Naive B cell (primary cell): ENCODE data around the gene TSPAN12. TPM values are rescaled to one million over a fixed set of nuclear protein-coding genes. Genes with fewer than 3 reads are reported as not detected.

Experiments used
- ATAC-seq, 2 donors: fragments of 150-1000 bp; cut with Tn5 transposase; 2 replicates each; pipeline ENCODE4 v1.10.0; 2021; ENCODE audit warnings: low read depth in 2 of 2, mild to moderate bottlenecking in 2 of 2, moderate library complexity in 2 of 2
- DNase-seq: peaks from one replicate; pipeline ENCODE4 v3.0.0; 2022
- H3K27ac Mint-ChIP-seq, 6 donors: one replicate each; pipeline ENCODE4 v1.8.0; 2020 to 2022; ENCODE audit warnings: mild to moderate bottlenecking in 6 of 6, mixed read lengths in 6 of 6, moderate library complexity in 5 of 6, inconsistent platforms in 2 of 6
- H3K27me3 Mint-ChIP-seq, 3 donors: one replicate each; pipeline ENCODE4 v1.8.0; 2021 to 2022; ENCODE audit warnings: mixed read lengths in 3 of 3, mild to moderate bottlenecking in 1 of 3
- H3K36me3 Mint-ChIP-seq, 2 donors: one replicate each; pipeline ENCODE4 v1.8.0; 2020 to 2022; ENCODE audit warnings: mixed read lengths in 2 of 2, inconsistent platforms in 1 of 2, mild to moderate bottlenecking in 1 of 2
- H3K4me1 Mint-ChIP-seq, 3 donors: one replicate each; pipeline ENCODE4 v1.8.0; 2020 to 2022; ENCODE audit warnings: mixed read lengths in 3 of 3, inconsistent platforms in 1 of 3, mild to moderate bottlenecking in 1 of 3, moderate library complexity in 1 of 3
- H3K4me3 Mint-ChIP-seq, 8 donors: one replicate each; pipeline ENCODE4 v1.8.0; 2020 to 2022; ENCODE audit warnings: mild to moderate bottlenecking in 8 of 8, mixed read lengths in 8 of 8, moderate library complexity in 8 of 8, inconsistent platforms in 2 of 8
- H3K9me3 Mint-ChIP-seq, 7 donors: one replicate each; pipeline ENCODE4 v1.8.0; 2020 to 2022; ENCODE audit warnings: mixed read lengths in 7 of 7, mild to moderate bottlenecking in 5 of 7, inconsistent platforms in 2 of 7, moderate library complexity in 1 of 7
- polyA plus RNA-seq, 6 donors: library from polyadenylated mRNA; unstranded; fragments of 300-500 nt; fragmentation: Illumina TruSeq; gene quantifications; one replicate each; pipeline ENCODE4 v1.2.3, GENCODE V29; 2021; ENCODE audit warnings: low read depth in 6 of 6

Gene TSPAN12
- polyA plus RNA-seq, 6 donors from 2014 or later = not detected

DNA sequence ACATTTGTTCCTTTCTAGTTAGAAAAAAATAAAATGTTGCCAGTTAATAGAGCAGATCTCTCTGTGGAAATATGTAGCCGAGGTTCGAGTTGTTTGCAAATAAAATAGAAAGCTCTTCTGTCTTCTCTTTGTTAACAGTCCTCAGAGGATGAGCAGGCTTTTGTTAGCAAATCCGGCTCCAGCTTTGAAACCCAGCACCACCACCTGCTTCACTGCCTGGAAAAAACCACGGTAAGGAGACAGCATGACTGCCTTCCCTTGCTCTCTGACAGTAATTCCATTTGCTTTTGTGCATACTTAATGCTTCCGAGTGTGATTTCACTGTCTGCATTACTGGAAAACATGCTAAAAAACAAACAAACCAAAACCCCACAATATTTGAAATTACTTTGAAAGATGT lies 115.6 kb downstream of the TSPAN12 start:
- DNase-seq = no peak
- no peak overlapping the region for H3K27ac Mint-ChIP-seq
- H3K4me3 Mint-ChIP-seq = no peak overlapping the region

DNA sequence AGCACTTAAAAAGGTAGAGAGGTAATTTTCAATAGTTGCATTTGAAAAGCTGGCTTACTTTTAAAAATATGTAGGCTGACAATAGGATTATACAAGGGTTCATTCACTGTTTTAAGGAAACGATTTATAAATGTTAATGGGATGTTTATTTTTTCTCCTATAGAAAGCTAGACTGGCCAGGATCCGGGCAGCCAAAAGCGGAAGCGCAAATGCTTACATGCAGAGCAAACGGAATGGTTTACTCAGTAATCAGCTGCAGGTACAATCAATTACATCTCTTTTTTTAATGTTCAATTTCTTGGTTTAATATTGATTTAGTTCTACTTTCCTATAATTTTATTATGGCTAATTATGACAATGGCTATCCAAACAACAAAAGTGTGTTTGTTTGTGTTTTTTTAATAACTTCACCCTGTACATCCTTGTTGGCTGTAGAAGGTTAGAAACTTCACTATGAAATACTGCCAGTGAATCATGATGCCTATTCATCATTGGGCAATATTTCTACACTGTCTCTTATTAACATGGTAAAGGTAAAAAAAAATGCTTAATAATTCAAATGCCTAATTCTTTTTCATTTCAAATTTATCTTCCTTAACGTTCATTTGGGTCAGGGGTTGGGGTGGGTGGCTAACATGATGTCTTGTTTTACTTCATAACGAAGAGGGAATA lies 116.4 kb downstream of the TSPAN12 start:
- ATAC-seq = no peak
- H3K27me3 Mint-ChIP-seq = peaks cover 7 to 15% (median 13%) of the 10 kb centered on the region in 3 donors
- no peaks in the 10 kb centered on the region for H3K36me3 Mint-ChIP-seq
- H3K4me1 Mint-ChIP-seq = no peaks in the 10 kb centered on the region
- no peak overlapping the region for H3K4me3 Mint-ChIP-seq
- no peak for DNase-seq
- no peak overlapping the region for H3K27ac Mint-ChIP-seq
- no peaks in the 10 kb centered on the region for H3K9me3 Mint-ChIP-seq

More for the DNA sequence above, 115.6 kb downstream of the TSPAN12 start:
- peaks cover 3 to 13% (median 8%) of the 10 kb centered on the region in 3 donors for H3K27me3 Mint-ChIP-seq
- no peaks in the 10 kb centered on the region for H3K4me1 Mint-ChIP-seq
- no peak for ATAC-seq
- no peaks in the 10 kb centered on the region for H3K9me3 Mint-ChIP-seq
- H3K36me3 Mint-ChIP-seq = no peaks in the 10 kb centered on the region

DNA sequence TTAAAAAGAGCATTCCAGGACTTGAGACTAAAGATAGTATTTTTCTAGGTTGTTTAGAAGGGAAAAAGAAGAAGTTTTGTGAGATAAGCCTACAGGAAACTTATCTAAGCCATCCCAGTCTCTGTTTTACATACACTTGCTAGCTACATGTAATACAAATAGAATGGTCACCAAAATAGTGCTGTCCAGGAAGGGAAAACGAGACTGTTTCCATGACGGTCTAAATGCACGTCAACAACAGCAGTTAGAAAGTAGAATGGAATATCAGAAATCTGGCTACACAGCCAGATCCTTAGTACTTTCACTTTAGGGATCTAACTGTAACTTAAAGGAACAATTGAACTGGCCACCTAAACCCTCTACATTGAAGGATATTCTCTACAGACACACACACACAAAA lies 117.6 kb downstream of the TSPAN12 start:
- no peaks in the 10 kb centered on the region for H3K9me3 Mint-ChIP-seq
- no peak overlapping the region for H3K27ac Mint-ChIP-seq
- H3K27me3 Mint-ChIP-seq = peaks cover 7 to 15% (median 13%) of the 10 kb centered on the region in 3 donors
- H3K4me3 Mint-ChIP-seq = no peak overlapping the region
- no peaks in the 10 kb centered on the region for H3K36me3 Mint-ChIP-seq
- DNase-seq (no peak), ATAC-seq (no peak)
- no peaks in the 10 kb centered on the region for H3K4me1 Mint-ChIP-seq

DNA sequence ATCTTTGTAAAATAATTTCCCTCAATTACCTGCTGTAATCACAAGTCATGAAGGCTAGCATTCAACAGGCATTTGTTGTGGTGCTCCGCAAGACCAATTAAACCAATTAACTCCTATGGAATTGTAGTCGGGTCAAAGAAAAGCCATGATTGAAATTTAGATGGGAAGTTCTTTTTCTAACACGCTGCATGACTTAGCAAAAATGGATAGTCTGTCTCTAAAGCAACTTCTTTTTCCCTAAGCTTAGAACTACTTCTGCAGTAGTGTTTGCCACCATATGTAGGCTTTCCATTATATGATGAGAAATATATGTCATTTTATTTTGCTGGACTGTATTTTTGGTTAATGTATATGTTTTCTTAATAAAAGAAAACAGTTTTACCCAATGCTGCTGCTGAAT lies 119.1 kb downstream of the TSPAN12 start:
- H3K27me3 Mint-ChIP-seq = peaks cover 7 to 15% (median 13%) of the 10 kb centered on the region in 3 donors
- H3K4me1 Mint-ChIP-seq = no peaks in the 10 kb centered on the region
- no peak overlapping the region for H3K27ac Mint-ChIP-seq
- DNase-seq (no peak), ATAC-seq (no peak)
- no peak overlapping the region for H3K4me3 Mint-ChIP-seq
- H3K36me3 Mint-ChIP-seq = no peaks in the 10 kb centered on the region
- H3K9me3 Mint-ChIP-seq = no peaks in the 10 kb centered on the region

Other genes with a start within 250 kb of the TSPAN12 start
- gene ING3, start 92.6 kb upstream of the TSPAN12 start, polyA plus RNA-seq = 10 to 100 TPM; 48.3 to 61.3 (median 53.6) TPM
- 1 to 10 TPM in 1 of 6 donors, under 1 TPM in 5; 0.16 to 1.2 (median 0.39) TPM for gene CPED1, start 130.6 kb upstream of the TSPAN12 start, polyA plus RNA-seq